DOHH2 (cell line): ENCODE measurements around the gene PCDHGC5.

Experiments
- H3F3A ChIP-seq: fragments of 200-600 bp; sonication (generic), shearing (Covaris generic); 2 replicates; pipeline ENCODE4 v1.6.0; 2016; ENCODE audit warnings: antibody characterized with exemption, mild to moderate bottlenecking; ENCODE audit not compliant: control insufficient read depth, insufficient read depth
- H3K27ac ChIP-seq: fragments of 200-600 bp; sonication (generic); 2 replicates; pipeline ENCODE4 v1.5.1; 2014; ENCODE audit warnings: low read depth, mild to moderate bottlenecking, low read length, moderate library complexity
- H3K27me3 ChIP-seq: fragments of 200-600 bp; sonication (generic); 2 replicates; pipeline ENCODE4 v1.6.1; 2014; ENCODE audit warnings: mild to moderate bottlenecking, low read length, mixed read lengths; ENCODE audit not compliant: control insufficient read depth
- H3K36me3 ChIP-seq: fragments of 200-600 bp; sonication (generic); 2 replicates; pipeline ENCODE4 v1.6.1; 2014; ENCODE audit warnings: mild to moderate bottlenecking, low read length, moderate library complexity, mixed read lengths; ENCODE audit not compliant: control insufficient read depth
- H3K4me1 ChIP-seq: fragments of 200-600 bp; sonication (generic); 2 replicates; pipeline ENCODE4 v1.6.1; 2014; ENCODE audit warnings: mild to moderate bottlenecking, low read length, mixed read lengths; ENCODE audit not compliant: control insufficient read depth
- H3K4me2 ChIP-seq: fragments of 200-600 bp; sonication (generic); 2 replicates; pipeline ENCODE4 v1.6.0; 2014; ENCODE audit warnings: mild to moderate bottlenecking, low read length, moderate library complexity
- H3K4me3 ChIP-seq: fragments of 200-600 bp; sonication (generic); 2 replicates; pipeline ENCODE4 v1.5.1; 2014; ENCODE audit warnings: mild to moderate bottlenecking, low read length, mixed read lengths
- H3K79me2 ChIP-seq: fragments of 200-600 bp; sonication (generic); 2 replicates; pipeline ENCODE4 v1.6.1; 2014; ENCODE audit warnings: mild to moderate bottlenecking, low read length, mixed read lengths; ENCODE audit not compliant: control insufficient read depth
- H3K9me2 ChIP-seq: fragments of 200-600 bp; sonication (generic); replicated peaks from 2 replicates; pipeline ENCODE4 v1.6.1; 2014; ENCODE audit warnings: mild to moderate bottlenecking, low read length, mixed read lengths; ENCODE audit not compliant: control insufficient read depth
- H3K9me3 ChIP-seq: fragments of 200-600 bp; sonication (generic); 2 replicates; pipeline ENCODE4 v1.6.1; 2014; ENCODE audit warnings: antibody characterized with exemption, low read length, mixed read lengths; ENCODE audit not compliant: control insufficient read depth, insufficient read depth
- H4K20me1 ChIP-seq: fragments of 200-600 bp; sonication (generic); 2 replicates; pipeline ENCODE4 v1.6.0; 2014; ENCODE audit warnings: low read depth, mild to moderate bottlenecking, antibody characterized with exemption, low read length, moderate library complexity; ENCODE audit not compliant: control insufficient read depth, insufficient read depth
- EZH2phosphoT487 ChIP-seq: fragments of 200-600 bp; sonication (generic); IDR thresholded peaks from 2 replicates; pipeline ENCODE4 v1.6.1; 2017; ENCODE audit warnings: borderline replicate concordance, mild to moderate bottlenecking, antibody characterized with exemption, low read length, moderate library complexity, mixed read lengths
- TF ChIP-seq, protein P1 (sequence below): fragments of 200-600 bp; sonication (generic); IDR thresholded peaks from one replicate; pipeline ENCODE4 v1.5.1; 2014; ENCODE audit warnings: antibody characterized with exemption, mild to moderate bottlenecking, low read depth, low read length; ENCODE audit not compliant: poor library complexity, severe bottlenecking

PCDHGC5 gene

GRCh38 chr5:141488591-141489561 lies at the start of gene PCDHGC5:
Gene PCDHGC5 (plus strand): TSS chr5:141489081. CDS start chr5:141489241, 160 bp downstream.
- peaks cover 98% of the 10 kb centered on the region for H3K79me2 ChIP-seq
- H3K9me3 ChIP-seq = no peaks in the 10 kb centered on the region
- peaks cover 96% of the 10 kb centered on the region for H3K36me3 ChIP-seq
- H4K20me1 ChIP-seq = no peaks in the 10 kb centered on the region
- peaks cover 5% of the 10 kb centered on the region; the same call in 1 of the 2 replicates for H3F3A ChIP-seq
- H3K9me2 ChIP-seq = no peaks in the 10 kb centered on the region
- peaks cover 58% of the 10 kb centered on the region for H3K4me1 ChIP-seq
- H3K4me3 ChIP-seq = no peak within 1 kb of the TSS
- no peak for TF ChIP-seq EZH2phosphoT487
- TF ChIP-seq, protein P1, sequence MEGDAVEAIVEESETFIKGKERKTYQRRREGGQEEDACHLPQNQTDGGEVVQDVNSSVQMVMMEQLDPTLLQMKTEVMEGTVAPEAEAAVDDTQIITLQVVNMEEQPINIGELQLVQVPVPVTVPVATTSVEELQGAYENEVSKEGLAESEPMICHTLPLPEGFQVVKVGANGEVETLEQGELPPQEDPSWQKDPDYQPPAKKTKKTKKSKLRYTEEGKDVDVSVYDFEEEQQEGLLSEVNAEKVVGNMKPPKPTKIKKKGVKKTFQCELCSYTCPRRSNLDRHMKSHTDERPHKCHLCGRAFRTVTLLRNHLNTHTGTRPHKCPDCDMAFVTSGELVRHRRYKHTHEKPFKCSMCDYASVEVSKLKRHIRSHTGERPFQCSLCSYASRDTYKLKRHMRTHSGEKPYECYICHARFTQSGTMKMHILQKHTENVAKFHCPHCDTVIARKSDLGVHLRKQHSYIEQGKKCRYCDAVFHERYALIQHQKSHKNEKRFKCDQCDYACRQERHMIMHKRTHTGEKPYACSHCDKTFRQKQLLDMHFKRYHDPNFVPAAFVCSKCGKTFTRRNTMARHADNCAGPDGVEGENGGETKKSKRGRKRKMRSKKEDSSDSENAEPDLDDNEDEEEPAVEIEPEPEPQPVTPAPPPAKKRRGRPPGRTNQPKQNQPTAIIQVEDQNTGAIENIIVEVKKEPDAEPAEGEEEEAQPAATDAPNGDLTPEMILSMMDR = no peak
- H3K27me3 ChIP-seq = no peaks in the 10 kb centered on the region
- H3K4me2 ChIP-seq = no peak within 1 kb of the TSS
- no peak within 1 kb of the TSS for H3K27ac ChIP-seq

DNA sequence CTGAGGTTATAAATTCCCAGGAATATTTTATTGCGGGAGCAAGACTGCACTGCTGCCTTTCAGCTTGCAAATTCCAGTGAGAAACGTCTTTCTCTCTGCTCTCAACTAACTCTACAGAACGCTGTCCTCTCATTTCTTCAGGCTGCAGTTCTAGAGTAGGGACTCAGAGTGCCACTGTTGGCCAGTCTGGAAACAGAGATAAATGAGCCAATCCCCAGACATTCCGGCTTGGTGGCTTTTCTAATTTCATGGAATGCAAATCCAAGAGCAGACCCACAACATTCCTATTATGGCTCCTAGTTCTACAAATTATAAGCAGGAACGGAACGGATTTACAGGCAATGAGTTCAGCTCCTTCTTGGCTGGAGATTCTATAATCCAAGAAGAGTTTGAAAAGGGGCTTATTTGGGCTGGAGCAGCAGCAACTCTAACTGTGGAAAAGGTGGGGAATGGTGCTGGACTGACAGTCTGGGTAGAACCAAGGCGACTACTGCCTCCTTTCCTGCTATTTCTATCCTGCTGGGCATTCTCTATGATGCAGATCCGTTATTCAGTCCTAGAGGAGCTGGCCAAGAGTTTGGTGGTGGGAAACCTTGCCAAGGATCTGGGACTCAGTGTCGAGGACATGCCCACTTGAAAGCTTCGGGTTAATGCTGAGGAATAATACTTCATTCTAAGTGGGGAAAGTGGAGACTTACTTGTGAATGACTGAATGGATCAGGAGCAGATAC lies 49.3 kb upstream of the PCDHGC5 start:
- Histone ChIP-seq H3F3A (0 out of 2 replicates have a peak, but pooled peaks cover 2% of the 10 kb centered on the region), H3K27ac (no peak overlapping the region), H3K4me1 (peaks cover 15% of the 10 kb centered on the region), H3K9me3 (no peaks in the 10 kb centered on the region), H3K4me3 (no peak overlapping the region), H3K79me2 (no peaks in the 10 kb centered on the region), H3K9me2 (no peaks in the 10 kb centered on the region), H3K4me2 (no peak overlapping the region), H3K36me3 (no peaks in the 10 kb centered on the region; the same call in 1 of the 2 replicates), H4K20me1 (no peaks in the 10 kb centered on the region), H3K27me3 (no peaks in the 10 kb centered on the region)
- TF ChIP-seq, protein P1 = no peak
- no peak for TF ChIP-seq EZH2phosphoT487

DNA sequence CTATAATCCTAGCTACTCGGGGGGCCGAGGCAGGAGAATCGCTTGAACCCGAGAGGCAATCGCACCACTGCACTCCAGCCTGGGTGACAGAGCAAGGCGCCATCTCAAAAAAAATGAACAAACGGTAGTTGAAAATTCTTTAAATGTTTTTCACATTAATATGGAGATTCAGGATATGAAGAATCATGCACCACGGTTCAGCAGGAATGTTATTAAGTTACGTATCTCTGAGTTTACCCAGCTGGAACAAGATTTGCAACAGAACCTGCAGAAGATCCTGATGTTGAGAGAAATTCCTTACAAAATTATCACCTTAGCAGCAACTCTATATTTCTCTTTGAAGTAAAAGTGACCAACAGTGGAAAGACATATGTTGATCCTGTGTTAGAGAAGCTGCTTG lies 48.5 kb upstream of the PCDHGC5 start:
- no peak overlapping the region for H3K27ac ChIP-seq
- H3K27me3 ChIP-seq = no peaks in the 10 kb centered on the region
- H3K4me3 ChIP-seq = no peak overlapping the region
- H3K9me3 ChIP-seq = no peaks in the 10 kb centered on the region
- 0 out of 2 replicates have a peak, but pooled peaks cover 2% of the 10 kb centered on the region for H3F3A ChIP-seq
- no peak overlapping the region for H3K4me2 ChIP-seq
- H3K9me2 ChIP-seq = no peaks in the 10 kb centered on the region
- peaks cover 15% of the 10 kb centered on the region for H3K4me1 ChIP-seq
- TF ChIP-seq, protein P1 = no peak
- no peaks in the 10 kb centered on the region for H4K20me1 ChIP-seq
- H3K36me3 ChIP-seq = no peaks in the 10 kb centered on the region; the same call in 1 of the 2 replicates
- no peaks in the 10 kb centered on the region for H3K79me2 ChIP-seq
